HEK293 (cell line): ENCODE results near the gene SAMD4B.

Experiments used
- EGR2 ChIP-seq: fragments of 450-650 bp; formaldehyde crosslinking; IDR thresholded peaks from 2 replicates; pipeline ENCODE4 v1.5.1; 2016; ENCODE audit warnings: low read depth, missing biosample characterization, missing genetic modification characterization
- FEZF1 ChIP-seq: fragments of 450-650 bp; formaldehyde crosslinking; IDR thresholded peaks from 2 replicates; pipeline ENCODE4 v1.5.1; 2016; ENCODE audit warnings: missing biosample characterization, missing genetic modification characterization
- HOXA7 ChIP-seq: sonication (generic); formaldehyde crosslinking; IDR thresholded peaks from 2 replicates; pipeline ENCODE4 v1.8.1; 2022; ENCODE audit warnings: missing genetic modification reagents, borderline replicate concordance
- KLF7 ChIP-seq: fragments of 450-650 bp; formaldehyde crosslinking; IDR thresholded peaks from 2 replicates; pipeline ENCODE4 v1.5.1; 2016; ENCODE audit warnings: missing biosample characterization, missing genetic modification characterization, borderline replicate concordance
- KLF9 ChIP-seq: fragments of 450-650 bp; formaldehyde crosslinking; IDR thresholded peaks from 2 replicates; pipeline ENCODE4 v1.5.1; 2016; ENCODE audit warnings: missing biosample characterization, missing genetic modification characterization, low read depth
- MEIS1 ChIP-seq: sonication (generic); formaldehyde crosslinking; IDR thresholded peaks from 2 replicates; pipeline ENCODE4 v1.8.1; 2022; ENCODE audit warnings: missing genetic modification reagents, mild to moderate bottlenecking, borderline replicate concordance
- SCRT2 ChIP-seq: fragments of 450-650 bp; formaldehyde crosslinking; IDR thresholded peaks from 2 replicates; pipeline ENCODE4 v1.5.1; 2016; ENCODE audit warnings: missing biosample characterization, missing genetic modification characterization
- SP7 ChIP-seq: fragments of 450-650 bp; formaldehyde crosslinking; IDR thresholded peaks from 2 replicates; pipeline ENCODE4 v1.5.1; 2016; ENCODE audit warnings: missing biosample characterization, missing genetic modification characterization
- WT1 ChIP-seq: fragments of 450-650 bp; formaldehyde crosslinking; IDR thresholded peaks from 2 replicates; pipeline ENCODE4 v1.5.1; 2016; ENCODE audit warnings: missing biosample characterization, missing genetic modification characterization
- YY2 ChIP-seq: fragments of 450-650 bp; formaldehyde crosslinking; IDR thresholded peaks from 2 replicates; pipeline ENCODE4 v1.5.1; 2016; ENCODE audit warnings: missing biosample characterization, missing genetic modification characterization
- ZNF2 ChIP-seq: fragments of 450-650 bp; formaldehyde crosslinking; IDR thresholded peaks from 2 replicates; pipeline ENCODE4 v1.5.1; 2016; ENCODE audit warnings: missing biosample characterization, missing genetic modification characterization
- ZNF24 ChIP-seq: fragments of 450-650 bp; formaldehyde crosslinking; IDR thresholded peaks from 2 replicates; pipeline ENCODE4 v1.5.1; 2016; ENCODE audit warnings: missing biosample characterization, missing genetic modification characterization
- ZNF302 ChIP-seq: fragments of 450-650 bp; formaldehyde crosslinking; IDR thresholded peaks from 2 replicates; pipeline ENCODE4 v1.5.1; 2016; ENCODE audit warnings: missing biosample characterization, missing genetic modification characterization, low read depth
- ZNF366 ChIP-seq: fragments of 450-650 bp; formaldehyde crosslinking; conservative IDR thresholded peaks from 2 replicates; pipeline ENCODE4 v1.5.1; 2016; ENCODE audit warnings: missing biosample characterization, missing genetic modification characterization
- ZNF510 ChIP-seq: fragments of 450-650 bp; formaldehyde crosslinking; IDR thresholded peaks from 2 replicates; pipeline ENCODE4 v1.5.1; 2018; ENCODE audit warnings: mild to moderate bottlenecking, missing genetic modification characterization, missing biosample characterization; ENCODE audit not compliant: insufficient replicate concordance
- ZNF701 ChIP-seq: fragments of 450-650 bp; formaldehyde crosslinking; IDR thresholded peaks from 2 replicates; pipeline ENCODE4 v1.5.1; 2016; ENCODE audit warnings: missing biosample characterization, missing genetic modification characterization
- ZNF747 ChIP-seq: fragments of 450-650 bp; formaldehyde crosslinking; IDR thresholded peaks from 2 replicates; pipeline ENCODE4 v1.5.1; 2016; ENCODE audit warnings: missing biosample characterization, missing genetic modification characterization
- ZNF837 ChIP-seq: fragments of 450-650 bp; formaldehyde crosslinking; IDR thresholded peaks from 2 replicates; pipeline ENCODE4 v1.5.1; 2016; ENCODE audit warnings: missing biosample characterization, missing genetic modification characterization
- ZXDB ChIP-seq: fragments of 450-650 bp; formaldehyde crosslinking; IDR thresholded peaks from 2 replicates; pipeline ENCODE4 v1.5.1; 2016; ENCODE audit warnings: missing biosample characterization, missing genetic modification characterization
- TF ChIP-seq, protein P1 (sequence below): fragments of 450-650 bp; formaldehyde crosslinking; IDR thresholded peaks from 2 replicates; pipeline ENCODE4 v1.5.1; 2016; ENCODE audit warnings: missing biosample characterization, missing genetic modification characterization, low read depth
- TF ChIP-seq, protein P2 (sequence below): fragments of 450-650 bp; formaldehyde crosslinking; IDR thresholded peaks from 2 replicates; pipeline ENCODE4 v1.5.1; 2016; ENCODE audit warnings: missing biosample characterization, missing genetic modification characterization
- TF ChIP-seq, protein P3 (sequence below): fragments of 450-650 bp; formaldehyde crosslinking; IDR thresholded peaks from 2 replicates; pipeline ENCODE4 v1.5.1; 2016; ENCODE audit warnings: missing biosample characterization, missing genetic modification characterization, borderline replicate concordance
- TF ChIP-seq, protein P4 (sequence below): fragments of 450-650 bp; formaldehyde crosslinking; conservative IDR thresholded peaks from 2 replicates; pipeline ENCODE4 v1.5.1; 2016; ENCODE audit warnings: low read depth, missing biosample characterization, missing genetic modification characterization
- TF ChIP-seq, protein P5 (sequence below): fragments of 450-650 bp; formaldehyde crosslinking; IDR thresholded peaks from 2 replicates; pipeline ENCODE4 v1.5.1; 2016; ENCODE audit warnings: missing biosample characterization, missing genetic modification characterization

SAMD4B gene

DNA sequence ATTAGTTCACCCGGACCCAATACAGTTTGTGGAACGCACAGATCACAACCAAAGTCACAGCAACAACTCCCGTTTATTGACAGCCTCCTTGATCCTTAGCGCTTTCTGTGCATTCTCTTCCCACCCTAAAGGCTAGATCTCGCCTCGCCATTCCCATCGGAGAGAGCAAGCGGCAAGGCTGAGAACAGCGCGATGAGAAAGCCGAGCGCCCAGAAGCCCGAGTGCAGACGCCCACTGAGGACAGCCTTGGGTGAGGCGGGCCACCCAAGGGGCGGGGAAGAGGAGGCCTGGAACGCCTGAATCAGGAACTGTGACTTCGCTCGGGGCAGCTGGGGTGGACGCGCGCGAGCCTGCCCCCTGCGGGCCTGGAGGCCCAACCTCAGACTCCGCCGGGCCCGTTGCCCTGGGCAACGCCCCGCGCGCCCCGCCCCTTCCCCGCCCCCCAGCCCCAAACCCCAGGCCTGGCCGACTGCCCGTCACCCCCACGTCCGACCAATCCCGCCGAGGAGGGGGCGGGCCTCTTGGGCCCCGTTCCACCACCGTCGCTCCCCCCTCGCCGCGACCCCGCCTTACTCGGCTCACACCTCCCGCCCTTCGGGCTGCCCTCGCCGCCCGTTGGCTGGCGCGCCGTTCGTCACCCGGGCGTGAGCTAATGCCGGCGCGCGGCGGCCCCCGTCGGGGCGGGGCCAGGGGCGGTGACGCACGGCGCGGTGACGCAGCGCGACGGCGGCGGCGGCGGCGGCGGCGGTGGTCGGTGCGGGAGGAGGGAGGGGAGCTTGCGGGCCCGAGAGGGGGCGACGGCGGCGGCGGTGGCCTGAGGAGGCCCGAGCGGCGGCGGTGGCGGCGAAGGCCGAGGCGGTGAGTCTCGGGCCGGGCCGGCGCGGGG lies at the start of gene SAMD4B (continued):
- TF ChIP-seq, protein P1, sequence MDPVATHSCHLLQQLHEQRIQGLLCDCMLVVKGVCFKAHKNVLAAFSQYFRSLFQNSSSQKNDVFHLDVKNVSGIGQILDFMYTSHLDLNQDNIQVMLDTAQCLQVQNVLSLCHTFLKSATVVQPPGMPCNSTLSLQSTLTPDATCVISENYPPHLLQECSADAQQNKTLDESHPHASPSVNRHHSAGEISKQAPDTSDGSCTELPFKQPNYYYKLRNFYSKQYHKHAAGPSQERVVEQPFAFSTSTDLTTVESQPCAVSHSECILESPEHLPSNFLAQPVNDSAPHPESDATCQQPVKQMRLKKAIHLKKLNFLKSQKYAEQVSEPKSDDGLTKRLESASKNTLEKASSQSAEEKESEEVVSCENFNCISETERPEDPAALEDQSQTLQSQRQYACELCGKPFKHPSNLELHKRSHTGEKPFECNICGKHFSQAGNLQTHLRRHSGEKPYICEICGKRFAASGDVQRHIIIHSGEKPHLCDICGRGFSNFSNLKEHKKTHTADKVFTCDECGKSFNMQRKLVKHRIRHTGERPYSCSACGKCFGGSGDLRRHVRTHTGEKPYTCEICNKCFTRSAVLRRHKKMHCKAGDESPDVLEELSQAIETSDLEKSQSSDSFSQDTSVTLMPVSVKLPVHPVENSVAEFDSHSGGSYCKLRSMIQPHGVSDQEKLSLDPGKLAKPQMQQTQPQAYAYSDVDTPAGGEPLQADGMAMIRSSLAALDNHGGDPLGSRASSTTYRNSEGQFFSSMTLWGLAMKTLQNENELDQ: no peak
- TF ChIP-seq ZNF747 (tag by site-specific recombination) (no peak), HOXA7 (no peak), KLF7 (tag by site-specific recombination) (peak; percentile 94), SP7 (tag by site-specific recombination) (peak; percentile 96), EGR2 (tag by site-specific recombination) (peak; percentile 87), FEZF1 (tag by site-specific recombination) (no peak), KLF9 (tag by site-specific recombination) (peak; percentile 97), ZNF510 (tag by site-specific recombination) (no peak), ZXDB (tag by site-specific recombination) (peak; percentile 98), WT1 (tag by site-specific recombination) (peak; percentile 65), YY2 (tag by site-specific recombination) (peak; percentile 69; the same call in 1 of the 2 replicates), ZNF366 (peak; percentile 57), ZNF24 (peak; percentile 95), ZNF2 (tag by site-specific recombination) (peak; percentile 98), MEIS1 (CRISPR knock-in tag) (no peak), ZNF701 (no peak), ZNF302 (tag by site-specific recombination) (no peak), ZNF837 (tag by site-specific recombination) (no peak), SCRT2 (peak; percentile 70; the same call in 1 of the 2 replicates)
- TF ChIP-seq, protein P2, sequence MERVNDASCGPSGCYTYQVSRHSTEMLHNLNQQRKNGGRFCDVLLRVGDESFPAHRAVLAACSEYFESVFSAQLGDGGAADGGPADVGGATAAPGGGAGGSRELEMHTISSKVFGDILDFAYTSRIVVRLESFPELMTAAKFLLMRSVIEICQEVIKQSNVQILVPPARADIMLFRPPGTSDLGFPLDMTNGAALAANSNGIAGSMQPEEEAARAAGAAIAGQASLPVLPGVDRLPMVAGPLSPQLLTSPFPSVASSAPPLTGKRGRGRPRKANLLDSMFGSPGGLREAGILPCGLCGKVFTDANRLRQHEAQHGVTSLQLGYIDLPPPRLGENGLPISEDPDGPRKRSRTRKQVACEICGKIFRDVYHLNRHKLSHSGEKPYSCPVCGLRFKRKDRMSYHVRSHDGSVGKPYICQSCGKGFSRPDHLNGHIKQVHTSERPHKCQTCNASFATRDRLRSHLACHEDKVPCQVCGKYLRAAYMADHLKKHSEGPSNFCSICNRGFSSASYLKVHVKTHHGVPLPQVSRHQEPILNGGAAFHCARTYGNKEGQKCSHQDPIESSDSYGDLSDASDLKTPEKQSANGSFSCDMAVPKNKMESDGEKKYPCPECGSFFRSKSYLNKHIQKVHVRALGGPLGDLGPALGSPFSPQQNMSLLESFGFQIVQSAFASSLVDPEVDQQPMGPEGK (tag by site-specific recombination): peak; percentile 95
- TF ChIP-seq, protein P3, sequence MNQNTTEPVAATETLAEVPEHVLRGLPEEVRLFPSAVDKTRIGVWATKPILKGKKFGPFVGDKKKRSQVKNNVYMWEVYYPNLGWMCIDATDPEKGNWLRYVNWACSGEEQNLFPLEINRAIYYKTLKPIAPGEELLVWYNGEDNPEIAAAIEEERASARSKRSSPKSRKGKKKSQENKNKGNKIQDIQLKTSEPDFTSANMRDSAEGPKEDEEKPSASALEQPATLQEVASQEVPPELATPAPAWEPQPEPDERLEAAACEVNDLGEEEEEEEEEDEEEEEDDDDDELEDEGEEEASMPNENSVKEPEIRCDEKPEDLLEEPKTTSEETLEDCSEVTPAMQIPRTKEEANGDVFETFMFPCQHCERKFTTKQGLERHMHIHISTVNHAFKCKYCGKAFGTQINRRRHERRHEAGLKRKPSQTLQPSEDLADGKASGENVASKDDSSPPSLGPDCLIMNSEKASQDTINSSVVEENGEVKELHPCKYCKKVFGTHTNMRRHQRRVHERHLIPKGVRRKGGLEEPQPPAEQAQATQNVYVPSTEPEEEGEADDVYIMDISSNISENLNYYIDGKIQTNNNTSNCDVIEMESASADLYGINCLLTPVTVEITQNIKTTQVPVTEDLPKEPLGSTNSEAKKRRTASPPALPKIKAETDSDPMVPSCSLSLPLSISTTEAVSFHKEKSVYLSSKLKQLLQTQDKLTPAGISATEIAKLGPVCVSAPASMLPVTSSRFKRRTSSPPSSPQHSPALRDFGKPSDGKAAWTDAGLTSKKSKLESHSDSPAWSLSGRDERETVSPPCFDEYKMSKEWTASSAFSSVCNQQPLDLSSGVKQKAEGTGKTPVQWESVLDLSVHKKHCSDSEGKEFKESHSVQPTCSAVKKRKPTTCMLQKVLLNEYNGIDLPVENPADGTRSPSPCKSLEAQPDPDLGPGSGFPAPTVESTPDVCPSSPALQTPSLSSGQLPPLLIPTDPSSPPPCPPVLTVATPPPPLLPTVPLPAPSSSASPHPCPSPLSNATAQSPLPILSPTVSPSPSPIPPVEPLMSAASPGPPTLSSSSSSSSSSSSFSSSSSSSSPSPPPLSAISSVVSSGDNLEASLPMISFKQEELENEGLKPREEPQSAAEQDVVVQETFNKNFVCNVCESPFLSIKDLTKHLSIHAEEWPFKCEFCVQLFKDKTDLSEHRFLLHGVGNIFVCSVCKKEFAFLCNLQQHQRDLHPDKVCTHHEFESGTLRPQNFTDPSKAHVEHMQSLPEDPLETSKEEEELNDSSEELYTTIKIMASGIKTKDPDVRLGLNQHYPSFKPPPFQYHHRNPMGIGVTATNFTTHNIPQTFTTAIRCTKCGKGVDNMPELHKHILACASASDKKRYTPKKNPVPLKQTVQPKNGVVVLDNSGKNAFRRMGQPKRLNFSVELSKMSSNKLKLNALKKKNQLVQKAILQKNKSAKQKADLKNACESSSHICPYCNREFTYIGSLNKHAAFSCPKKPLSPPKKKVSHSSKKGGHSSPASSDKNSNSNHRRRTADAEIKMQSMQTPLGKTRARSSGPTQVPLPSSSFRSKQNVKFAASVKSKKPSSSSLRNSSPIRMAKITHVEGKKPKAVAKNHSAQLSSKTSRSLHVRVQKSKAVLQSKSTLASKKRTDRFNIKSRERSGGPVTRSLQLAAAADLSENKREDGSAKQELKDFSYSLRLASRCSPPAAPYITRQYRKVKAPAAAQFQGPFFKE: no peak
- TF ChIP-seq, protein P4, sequence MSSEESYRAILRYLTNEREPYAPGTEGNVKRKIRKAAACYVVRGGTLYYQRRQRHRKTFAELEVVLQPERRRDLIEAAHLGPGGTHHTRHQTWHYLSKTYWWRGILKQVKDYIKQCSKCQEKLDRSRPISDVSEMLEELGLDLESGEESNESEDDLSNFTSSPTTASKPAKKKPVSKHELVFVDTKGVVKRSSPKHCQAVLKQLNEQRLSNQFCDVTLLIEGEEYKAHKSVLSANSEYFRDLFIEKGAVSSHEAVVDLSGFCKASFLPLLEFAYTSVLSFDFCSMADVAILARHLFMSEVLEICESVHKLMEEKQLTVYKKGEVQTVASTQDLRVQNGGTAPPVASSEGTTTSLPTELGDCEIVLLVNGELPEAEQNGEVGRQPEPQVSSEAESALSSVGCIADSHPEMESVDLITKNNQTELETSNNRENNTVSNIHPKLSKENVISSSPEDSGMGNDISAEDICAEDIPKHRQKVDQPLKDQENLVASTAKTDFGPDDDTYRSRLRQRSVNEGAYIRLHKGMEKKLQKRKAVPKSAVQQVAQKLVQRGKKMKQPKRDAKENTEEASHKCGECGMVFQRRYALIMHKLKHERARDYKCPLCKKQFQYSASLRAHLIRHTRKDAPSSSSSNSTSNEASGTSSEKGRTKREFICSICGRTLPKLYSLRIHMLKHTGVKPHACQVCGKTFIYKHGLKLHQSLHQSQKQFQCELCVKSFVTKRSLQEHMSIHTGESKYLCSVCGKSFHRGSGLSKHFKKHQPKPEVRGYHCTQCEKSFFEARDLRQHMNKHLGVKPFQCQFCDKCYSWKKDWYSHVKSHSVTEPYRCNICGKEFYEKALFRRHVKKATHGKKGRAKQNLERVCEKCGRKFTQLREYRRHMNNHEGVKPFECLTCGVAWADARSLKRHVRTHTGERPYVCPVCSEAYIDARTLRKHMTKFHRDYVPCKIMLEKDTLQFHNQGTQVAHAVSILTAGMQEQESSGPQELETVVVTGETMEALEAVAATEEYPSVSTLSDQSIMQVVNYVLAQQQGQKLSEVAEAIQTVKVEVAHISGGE: peak; percentile 95
- TF ChIP-seq, protein P5, sequence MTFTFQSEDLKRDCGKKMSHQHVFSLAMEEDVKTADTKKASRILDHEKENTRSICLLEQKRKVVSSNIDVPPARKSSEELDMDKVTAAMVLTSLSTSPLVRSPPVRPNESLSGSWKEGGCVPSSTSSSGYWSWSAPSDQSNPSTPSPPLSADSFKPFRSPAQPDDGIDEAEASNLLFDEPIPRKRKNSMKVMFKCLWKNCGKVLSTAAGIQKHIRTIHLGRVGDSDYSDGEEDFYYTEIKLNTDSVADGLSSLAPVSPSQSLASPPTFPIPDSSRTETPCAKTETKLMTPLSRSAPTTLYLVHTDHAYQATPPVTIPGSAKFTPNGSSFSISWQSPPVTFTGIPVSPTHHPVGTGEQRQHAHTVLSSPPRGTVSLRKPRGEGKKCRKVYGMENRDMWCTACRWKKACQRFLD: no peak
